G401 (cell line): ENCODE measurements around the gene PNMA8C. TPM values are rescaled to one million over a fixed set of nuclear protein-coding genes. Genes with fewer than 3 reads are reported as not detected.
A peak's percentile ranks its signal among the peaks of the same experiment; 100 is the strongest.

ENCODE experiments used
- DNase-seq: peaks from one replicate; pipeline ENCODE4 v3.0.0-alpha.2; 2015; ENCODE audit warnings: low spot score
- in situ Hi-C: cut with HindIII; loops from 2 replicates; pipeline ENCODE4 v1.10.0; 2016; ENCODE audit warnings: low sequenced_read_pairs, mixed read lengths
- total RNA-seq: library from RNA; depleted of rRNA; stranded (reverse); fragments of >200 nt; shearing (Covaris generic); gene quantifications from 2 replicates; pipeline ENCODE4 v1.2.3, GENCODE V29; 2014

The PNMA8C gene
- total RNA-seq, 1 experiment from 2014 or later: not detected

DNA sequence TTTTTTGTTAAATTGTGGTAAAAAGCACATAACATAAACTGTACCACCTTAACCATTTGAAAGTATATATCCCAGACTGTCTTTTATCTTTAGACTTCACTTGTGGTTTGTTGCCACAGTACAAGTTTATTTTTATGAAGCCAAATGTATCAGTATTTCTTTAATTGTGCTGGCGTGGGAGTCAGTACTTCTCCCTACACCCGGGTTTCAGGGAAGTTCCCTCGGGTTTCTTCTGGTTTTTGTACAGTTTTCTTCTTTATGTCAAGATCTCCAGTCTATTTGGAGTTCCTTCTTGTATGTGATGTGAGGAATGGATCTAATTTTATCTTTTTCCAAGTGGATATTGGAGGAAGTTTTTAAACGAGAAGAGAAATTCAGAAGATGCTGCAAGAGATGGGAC lies 35.9 kb downstream of the PNMA8C start:
- in situ Hi-C loops: no loop called here
- DNase-seq: no peak

DNA sequence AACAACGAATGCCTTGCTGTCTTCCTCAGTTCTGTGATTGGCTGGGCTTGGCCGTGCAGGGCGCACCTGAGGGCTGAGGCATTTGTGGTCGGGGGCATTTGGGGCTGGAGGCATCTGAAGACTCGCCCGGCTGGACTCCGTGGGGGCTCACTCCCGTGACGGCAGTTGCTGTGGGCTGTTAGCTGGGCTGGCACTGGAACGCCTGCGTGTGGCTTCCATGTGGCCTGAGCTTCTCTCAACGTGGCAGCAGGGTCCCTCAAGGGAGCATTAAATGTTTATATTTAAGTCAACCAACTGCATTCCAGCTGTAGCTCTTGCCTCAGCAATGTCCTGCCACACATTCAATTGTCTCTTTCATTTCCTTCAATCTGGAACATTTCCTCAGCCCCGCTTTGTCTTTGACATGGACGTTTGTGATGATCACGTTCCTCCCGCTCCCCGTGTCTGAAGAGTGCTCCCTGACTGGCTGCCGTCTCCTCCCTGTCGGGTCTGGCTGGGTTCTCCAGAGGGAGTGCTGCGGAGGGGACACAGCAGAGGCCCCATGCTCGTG lies 36.4 kb downstream of the PNMA8C start:
- DNase-seq: no peak
- in situ Hi-C loops: no loop called here

DNA sequence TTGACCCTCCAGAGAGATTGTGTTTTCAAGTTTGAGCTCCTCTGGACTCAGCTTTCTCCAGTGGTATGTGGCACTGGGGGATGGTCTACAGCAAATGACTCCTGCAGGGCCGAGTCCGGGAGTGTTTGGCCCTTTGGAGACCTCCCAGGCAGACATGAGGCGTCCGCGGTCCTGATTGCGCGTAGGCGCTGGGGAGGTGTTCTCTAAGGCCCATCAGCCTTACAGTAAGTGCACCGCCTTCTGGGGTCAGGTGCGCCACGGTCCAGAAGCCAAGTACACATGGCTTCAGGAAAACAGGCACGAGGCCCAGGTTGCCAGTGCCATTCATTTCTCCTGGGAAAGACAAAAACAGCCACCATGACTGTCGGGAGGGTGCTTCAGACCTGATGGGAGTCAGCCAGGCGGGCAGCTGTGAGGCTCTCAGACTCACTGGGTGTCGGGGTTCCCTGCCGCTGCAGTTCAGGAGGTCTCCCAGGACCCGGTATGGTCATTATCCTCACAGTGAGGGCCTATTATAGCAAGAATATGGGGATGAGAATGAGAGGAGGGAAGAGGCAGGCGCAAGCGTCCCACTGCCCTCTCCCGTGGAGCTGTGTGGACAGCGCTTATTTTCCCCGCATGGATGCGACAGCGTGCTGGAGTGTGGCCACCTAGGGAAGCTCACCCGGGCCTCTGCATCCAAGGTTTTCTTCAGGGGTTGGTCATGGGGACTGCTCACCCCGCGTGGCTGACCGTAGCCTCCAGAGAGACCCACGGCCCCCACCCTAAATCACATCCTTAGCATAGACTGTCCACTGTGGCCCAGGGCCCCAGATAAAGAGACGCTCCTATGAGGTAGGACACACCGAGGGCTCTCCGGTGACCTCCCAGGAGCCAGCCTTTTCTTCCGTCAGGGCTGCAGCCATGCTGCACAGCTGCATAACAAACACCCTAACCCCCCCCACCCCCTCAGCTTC lies 37.2 kb downstream of the PNMA8C start:
- in situ Hi-C loops: no loop called here
- DNase-seq: no peak

DNA sequence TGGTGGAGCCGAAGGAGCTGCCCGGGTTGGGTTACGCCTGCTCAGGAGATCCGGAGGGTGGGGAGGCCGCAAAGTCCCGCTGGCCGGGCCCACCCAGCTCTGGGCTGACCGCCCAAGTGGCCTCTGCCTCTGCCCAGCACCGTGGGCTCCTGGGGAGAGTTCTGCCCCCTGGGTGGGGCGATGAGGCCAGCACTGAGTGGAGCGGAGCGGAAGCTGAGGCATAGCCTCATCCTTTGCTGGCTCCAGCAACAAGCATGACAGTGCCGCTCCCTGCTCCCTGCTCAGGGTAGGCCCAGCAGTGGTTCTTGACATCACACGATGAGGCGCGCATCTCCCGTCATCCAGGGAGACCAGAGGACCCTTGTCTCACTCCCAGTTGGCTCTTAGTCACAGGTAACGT lies 37.9 kb downstream of the PNMA8C start:
- in situ Hi-C loops: no loop called here
- no peak for DNase-seq

DNA sequence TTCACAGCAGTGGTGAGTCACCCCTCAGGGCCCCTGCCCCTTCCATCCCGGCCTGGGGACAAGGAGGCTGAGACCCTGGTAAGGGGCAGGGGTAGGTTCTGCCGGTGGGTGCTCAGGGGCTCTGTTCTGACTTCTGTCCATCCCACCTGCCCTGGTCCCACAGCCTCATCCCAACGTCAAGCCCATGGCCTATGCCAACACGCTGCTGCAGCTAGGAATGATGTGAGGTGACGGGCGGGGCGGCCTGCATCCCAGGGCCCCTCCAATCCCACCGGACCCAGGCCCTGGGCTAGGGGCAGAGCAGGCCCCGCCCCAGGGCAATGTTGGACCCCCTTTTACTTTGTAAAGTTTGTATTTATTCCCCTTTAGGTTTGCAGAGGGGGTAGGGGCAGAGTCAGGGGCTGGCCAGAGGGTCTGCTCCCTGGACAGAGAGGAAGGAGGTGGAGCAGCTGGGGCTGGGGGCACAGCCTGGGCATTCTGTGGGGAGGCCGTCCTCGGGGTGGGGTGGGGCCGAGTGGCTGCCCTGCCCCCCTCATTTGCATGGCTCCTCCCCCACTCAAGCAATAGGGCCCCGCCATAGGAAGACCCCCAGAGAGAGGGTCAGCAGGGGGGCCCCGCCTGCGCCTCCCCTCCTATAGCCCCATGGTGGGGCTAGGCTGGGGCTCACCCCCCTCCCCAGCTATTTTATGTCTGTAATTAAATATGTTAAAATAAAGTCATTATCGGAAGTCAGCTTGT lies 38.4 kb downstream of the PNMA8C start:
- DNase-seq: no peak
- in situ Hi-C loops: no loop called here

DNA sequence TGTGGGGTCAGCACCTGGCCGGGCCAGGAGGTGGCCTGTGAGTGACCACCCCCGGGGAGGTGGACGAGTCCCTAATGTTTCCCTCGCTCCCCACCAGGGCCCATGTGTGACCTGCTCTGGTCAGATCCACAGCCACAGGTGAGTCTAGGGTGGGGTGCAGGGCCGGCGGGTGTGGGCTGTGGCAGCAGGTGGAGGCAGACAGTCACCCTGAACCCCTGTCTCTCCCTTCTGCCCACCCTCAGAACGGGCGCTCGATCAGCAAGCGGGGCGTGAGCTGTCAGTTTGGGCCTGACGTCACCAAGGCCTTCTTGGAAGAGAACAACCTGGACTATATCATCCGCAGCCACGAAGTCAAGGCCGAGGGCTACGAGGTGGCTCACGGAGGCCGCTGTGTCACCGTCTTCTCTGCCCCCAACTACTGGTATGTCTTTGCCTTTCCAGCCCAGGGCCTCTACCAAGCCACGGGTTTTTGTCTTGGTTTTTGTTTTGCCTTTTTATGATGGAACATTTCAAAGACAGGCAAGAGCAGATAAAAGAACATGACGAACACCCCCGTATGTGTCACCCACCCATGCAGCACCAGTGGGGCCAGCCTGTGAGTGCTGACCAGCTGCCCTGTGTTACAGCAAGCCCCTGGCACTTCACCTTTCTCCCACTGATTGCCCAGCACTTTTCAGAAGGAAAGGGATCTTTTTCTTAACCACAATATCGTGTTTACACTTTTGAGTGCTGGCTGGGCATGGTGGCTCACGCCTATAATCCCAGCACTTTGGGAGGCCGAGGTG lies 40.2 kb downstream of the PNMA8C start:
- DNase-seq: no peak
- in situ Hi-C loops: no loop called here

DNA sequence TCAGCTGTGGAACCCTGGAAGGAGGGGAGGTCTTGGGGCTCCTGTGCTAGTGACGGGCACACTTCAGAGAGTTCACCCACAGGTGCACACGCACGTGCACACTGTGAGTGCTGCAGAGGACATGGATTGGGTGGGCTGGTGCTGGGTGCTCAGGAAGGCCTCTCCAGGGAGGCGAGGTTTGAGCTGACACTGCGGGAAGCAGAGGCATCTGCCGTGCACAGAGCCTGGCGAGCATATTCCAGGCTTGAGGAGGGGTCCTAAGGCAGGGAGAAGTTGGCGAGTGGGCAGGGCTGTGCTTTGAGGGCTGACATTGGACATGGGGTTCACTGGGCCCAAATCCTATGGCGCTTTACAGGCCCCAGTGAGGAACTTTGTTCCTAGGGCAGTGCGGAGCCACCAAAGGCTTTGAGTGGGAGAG lies 41.0 kb downstream of the PNMA8C start:
- DNase-seq: no peak
- in situ Hi-C loops: no loop called here

DNA sequence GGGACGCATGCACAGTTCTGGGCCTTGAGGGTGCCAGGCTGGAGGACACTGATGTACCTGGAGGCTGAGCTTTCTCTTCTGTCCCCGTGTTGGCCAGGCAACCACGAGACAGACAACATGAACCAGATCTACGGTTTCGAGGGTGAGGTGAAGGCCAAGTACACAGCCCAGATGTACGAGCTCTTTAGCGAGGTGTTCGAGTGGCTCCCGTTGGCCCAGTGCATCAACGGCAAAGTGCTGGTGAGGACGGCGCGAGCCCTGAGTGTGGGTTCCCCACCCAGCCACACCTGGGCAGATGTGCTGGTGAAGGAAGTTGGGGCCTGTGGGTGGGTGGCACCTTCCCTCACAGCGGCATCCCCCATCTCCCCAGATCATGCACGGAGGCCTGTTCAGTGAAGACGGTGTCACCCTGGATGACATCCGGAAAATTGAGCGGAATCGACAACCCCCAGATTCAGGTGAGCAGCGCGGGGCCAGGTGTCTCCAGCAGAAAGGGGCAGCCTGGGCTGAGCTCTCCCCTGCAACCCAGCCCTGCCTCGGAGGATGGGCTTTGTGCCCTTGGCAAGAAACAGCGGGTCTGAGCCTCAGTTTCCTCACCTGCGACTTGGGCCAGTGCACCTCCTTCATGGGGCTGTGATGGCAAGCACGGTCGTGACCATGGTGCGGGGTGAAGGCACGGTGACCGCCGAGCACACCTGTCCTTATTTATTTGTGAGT lies 41.6 kb downstream of the PNMA8C start:
- in situ Hi-C loops: no loop called here
- no peak for DNase-seq

DNA sequence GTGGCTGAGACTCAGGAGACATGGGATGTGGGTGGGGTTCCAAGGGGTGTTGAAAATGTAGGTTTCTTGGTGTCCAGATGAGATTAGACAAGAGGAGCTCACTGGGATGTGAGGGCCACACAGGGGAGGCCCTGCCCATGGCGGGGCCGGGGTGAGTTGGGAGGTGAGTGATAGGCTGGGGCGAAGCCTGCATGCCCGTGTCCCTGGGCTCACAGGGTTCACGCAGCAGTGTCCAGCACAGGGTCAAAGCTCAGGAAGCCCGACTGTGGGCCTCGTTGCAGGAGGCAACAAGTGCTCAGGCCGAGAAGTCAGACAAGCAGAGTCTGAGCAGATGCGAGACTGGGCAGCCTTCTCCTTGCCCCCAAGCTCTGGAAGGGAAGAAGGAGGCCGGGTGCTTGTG lies 42.6 kb downstream of the PNMA8C start:
- in situ Hi-C loops: no loop called here
- no peak for DNase-seq

DNA sequence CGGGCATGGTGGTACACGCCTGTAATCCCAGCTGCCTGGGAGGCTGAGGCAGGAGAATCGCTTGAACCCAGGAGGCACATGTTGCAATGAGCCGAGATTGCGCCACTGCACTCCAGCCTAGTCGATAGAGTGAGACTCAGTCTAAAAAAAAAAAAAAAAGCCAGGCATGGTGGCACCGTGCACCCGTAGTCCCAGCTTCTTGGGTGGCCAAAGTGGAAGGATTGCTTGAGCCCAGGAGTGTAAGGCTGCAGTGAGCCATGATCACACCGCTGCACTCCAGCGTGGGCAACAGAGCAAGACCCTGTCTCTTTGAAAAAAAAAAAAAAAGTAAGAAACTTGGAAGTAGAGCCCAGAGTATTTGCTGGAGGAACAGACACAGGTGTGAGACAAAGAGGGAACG lies 43.1 kb downstream of the PNMA8C start:
- in situ Hi-C loops: no loop called here

DNA sequence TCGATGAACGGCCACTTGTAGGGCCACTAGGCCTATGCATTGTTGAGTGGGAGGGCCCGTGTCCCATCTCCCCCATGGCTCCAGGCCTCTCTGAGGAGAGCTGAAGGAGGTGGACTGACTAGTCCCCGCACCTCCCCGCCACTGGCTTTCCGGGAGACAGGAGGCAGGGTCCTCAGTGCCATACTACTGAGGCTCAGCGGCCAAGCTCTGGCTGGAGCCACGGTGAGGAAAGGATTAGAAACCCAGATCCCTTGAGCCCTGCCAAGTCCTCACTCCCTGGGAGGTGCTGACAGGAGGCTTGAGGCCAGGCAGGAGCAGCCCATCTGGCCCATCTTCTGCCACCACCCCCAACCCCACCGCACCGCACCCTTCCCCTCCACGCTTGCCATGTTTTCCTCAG lies 44.3 kb downstream of the PNMA8C start:
- DNase-seq: no peak

More for the DNA sequence above, 43.1 kb downstream of the PNMA8C start:
- no peak for DNase-seq

DNA sequence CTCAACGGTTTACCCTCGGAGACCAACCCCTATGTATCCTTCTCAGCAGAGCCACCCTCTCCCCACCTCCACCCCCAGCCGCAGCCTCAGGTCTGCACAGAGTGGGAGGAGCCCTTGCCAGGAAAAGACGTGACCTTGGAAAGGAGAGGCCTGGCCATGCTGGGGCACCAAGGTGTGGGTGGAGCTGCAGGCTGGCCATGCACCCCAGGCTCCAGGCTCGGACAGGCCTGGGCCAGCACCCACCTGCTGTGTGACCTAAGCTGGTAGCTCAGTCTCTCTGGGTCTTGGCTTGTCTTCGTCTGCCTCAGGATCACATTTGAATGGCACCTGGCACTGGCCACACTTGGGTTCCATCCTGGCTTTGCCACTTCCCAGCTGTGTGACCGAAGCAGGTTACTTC lies 44.9 kb downstream of the PNMA8C start:
- in situ Hi-C loops: no loop called here
- no peak for DNase-seq

More for the DNA sequence above, 44.3 kb downstream of the PNMA8C start:
- in situ Hi-C loops: no loop called here

DNA sequence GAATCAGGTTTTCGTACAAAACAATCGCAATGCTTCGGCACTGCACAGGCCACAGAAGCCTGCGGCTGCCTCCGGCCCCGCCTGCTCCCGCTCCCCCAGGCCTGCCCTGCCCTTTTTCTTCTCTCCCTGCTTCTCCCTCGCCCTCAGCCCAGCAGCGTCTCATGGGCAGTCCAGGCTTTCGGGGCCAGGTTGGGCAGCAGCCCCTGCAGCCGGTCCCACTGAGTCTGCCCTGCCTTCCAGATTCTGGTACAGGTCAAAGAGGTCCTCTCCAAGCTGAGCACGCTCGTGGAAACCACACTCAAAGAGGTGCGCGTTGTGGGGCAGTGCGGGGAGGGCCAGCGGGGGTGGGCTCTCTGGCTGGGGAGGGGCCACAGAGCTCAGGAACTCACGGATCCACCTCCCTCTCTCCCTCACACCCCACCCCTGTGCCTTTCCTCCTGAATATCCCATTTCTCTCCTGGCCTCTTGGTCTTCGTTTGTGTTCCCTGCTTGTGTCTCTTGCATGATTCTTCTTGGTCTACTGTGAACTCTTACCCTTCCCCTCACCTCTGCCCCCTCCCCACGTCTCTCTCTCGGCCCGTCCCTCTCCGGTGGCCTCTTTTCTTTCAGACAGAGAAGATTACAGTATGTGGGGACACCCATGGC lies 45.4 kb downstream of the PNMA8C start:
- no peak for DNase-seq
- in situ Hi-C loops: no loop called here

DNA sequence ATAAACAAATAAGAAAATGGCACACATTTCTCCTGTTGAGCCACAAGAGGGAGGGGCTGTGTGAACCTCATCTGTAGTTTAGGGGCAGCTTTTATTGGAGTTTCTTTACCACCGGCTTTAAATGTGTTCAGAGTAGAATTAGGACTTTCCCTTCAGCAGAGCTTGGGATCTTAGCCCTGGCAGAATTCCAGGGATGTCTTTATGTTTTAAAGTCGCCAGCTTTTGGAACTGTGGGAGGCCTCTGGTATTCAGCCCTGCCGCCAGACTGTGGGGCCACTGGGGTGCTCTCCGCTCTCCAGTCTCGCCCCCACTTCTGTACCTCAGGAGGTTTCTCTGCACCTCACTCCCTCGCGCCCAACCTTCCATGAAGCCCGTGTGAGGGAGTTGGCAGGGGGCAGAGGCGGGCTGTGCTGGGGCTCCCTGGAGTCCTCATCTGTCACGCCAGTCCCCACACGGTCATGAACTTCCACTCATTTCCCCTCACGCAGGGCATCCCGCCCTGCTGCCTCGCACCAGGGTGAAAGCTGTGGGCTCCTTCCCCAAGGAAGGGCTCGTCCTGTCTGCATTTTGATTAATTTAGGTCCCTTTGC lies 46.9 kb downstream of the PNMA8C start:
- peak; percentile 55 for DNase-seq
- in situ Hi-C loops: no loop called here

DNA sequence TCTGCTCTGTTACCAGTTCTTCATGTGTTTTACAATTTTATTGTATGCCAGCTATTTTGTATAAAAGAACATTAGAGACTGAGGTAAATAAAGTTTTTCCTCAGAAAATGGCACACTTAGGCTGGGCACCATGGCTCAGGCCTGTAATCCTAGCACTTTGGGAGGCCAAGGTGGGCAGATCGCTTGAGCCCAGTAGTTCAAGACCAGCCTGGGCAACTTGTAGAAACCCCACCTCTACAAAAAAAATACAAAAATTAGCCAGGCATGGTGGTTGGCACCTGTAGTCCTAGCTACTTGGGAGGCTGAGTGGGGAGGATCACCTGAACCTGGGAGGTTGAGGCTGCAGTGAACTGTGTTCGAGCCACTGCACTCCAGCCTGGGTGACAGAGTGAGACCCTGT lies 47.4 kb downstream of the PNMA8C start:
- in situ Hi-C loops: no loop called here
- DNase-seq: no peak

DNA sequence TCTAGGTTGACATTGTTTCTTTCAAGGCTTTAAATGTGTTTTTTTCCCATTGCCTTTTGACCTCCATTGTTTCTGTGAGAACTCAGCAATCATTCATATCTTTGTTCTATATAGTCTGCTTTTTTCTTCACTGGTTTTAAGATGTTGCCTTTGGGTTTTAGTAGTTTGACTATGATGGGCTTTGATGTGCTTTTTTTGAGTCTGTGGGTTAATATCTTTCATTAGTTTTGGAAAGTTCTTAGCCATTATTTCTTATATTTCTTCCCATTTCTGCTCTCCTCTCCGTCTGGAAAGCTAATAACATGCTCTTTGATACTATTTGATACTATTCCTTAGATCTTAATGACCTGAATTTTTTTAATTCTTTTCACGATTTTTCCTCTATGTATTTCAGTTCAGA lies 48.0 kb downstream of the PNMA8C start:
- in situ Hi-C loops: no loop called here
- no peak for DNase-seq

DNA sequence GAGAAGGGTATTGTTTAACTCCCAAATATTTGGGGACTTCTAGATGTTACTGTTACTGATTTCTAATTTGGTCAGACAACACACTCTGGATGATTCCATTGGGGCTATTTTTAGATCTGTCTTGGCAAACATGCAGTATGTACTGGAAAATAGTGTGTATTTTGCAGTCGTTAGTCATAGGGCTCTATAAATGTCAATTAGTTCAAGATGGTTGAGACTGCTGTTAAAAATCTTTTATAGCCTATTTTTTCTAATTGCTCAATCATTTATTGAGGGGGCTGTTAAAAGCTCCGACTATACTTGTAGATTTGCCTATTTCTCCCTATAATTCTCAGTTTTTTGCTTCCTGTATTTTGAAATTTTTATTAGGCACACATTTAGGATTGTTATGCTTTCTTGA lies 50.5 kb downstream of the PNMA8C start:
- in situ Hi-C loops: no loop called here
- peak; percentile 51 for DNase-seq
